GM18507 (cell line): ENCODE measurements around the gene SYCE1L.

Experiments
- DNase-seq: peaks from one replicate; pipeline ENCODE4 v3.0.0; 2011; ENCODE audit warnings: low read depth; ENCODE audit not compliant: insufficient read length; ENCODE audit errors: extremely low spot score
- FAIRE-seq: peaks from 2 replicates; lab custom pipeline; 2011; peaks lifted over from hg19 to GRCh38; lab: Jason Lieb, UNC

Gene SYCE1L

DNA sequence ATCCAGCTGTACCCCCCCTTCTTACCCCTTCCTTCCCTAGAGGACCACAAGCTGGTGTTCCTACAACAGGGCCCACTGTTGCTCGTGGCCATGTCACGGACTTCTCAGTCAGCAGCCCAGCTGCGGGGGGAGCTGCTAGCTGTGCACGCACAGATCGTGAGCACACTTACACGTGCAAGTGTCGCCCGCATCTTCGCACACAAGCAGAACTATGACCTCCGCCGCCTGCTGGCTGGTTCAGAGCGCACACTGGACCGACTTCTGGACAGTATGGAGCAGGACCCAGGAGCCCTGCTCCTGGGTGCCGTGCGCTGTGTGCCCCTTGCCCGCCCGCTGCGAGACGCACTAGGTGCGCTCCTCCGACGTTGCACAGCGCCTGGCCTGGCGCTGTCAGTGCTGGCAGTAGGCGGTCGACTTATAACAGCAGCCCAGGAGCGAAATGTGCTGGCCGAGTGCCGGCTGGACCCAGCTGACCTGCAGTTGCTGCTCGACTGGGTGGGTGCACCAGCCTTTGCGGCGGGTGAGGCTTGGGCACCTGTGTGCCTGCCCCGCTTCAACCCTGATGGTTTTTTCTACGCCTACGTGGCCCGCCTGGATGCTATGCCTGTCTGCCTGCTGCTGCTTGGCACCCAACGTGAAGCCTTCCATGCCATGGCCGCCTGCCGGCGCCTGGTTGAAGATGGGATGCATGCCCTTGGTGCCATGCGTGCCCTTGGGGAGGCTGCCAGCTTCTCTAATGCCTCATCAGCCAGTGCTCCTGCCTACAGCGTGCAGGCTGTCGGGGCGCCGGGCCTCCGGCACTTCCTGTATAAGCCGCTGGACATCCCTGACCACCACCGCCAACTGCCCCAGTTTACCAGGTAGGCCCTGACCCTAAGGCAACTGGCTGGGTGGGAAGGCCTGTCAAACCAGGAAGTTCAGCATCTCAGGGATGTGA lies 4.6 kb upstream of the SYCE1L start:
- FAIRE-seq (no peak), DNase-seq (no peak)

DNA sequence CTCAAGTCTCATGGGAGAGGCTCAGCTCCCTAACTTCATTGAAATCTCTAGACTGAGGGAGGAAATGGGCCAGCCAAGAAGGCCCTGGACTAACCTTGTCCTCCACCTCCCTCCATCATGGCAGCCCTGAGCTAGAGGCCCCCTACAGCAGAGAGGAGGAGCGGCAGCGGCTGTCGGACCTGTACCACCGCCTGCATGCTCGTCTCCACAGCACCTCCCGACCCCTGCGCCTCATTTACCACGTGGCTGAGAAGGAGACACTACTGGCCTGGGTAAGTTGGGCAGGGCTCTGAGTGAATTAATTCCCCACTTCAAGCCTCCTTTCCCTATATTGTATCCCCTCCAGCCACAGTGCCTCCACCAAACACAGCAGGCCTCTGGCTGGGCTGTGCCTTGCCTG lies 3.8 kb upstream of the SYCE1L start:
- FAIRE-seq (no peak), DNase-seq (no peak)

DNA sequence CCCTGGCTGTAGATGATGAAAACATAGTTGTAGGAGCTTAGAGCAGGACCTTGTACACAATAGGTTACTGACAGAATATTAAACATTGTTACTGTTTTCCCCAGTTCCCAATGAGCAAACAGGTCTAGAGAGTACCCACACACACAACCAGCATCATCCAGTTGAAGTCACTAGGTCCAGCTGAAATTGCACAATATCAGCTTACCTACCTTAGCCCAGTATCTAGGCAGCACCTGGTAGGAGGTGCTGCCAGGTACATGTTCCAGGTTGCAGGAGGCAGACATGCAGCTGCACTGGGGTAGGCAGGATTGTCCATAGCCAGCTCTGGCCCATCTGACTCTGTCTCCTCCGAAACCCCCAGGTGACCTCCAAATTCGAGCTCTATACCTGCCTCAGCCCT lies 1.5 kb upstream of the SYCE1L start:
- DNase-seq (no peak), FAIRE-seq (no peak)

DNA sequence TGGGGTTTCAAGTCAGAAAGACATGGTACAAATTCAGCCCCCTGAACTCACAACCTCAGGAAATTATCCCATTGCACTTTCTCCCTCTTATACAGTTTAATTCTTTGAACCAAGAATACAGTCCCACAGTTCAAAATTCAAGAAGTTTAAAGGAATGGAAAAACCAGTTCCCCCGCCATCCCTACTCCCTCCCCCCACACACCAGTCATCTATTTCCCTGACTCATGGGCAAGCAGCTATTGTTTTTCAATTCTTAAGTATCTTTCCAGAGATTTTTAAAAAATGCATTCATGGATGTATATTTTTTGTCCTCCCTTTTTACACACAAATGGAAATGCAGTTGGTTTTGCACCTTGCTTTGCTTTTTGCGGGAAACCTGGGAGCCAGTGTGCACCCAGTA lies 7.3 kb downstream of the SYCE1L start:
- no peak for FAIRE-seq
- DNase-seq: no peak

DNA sequence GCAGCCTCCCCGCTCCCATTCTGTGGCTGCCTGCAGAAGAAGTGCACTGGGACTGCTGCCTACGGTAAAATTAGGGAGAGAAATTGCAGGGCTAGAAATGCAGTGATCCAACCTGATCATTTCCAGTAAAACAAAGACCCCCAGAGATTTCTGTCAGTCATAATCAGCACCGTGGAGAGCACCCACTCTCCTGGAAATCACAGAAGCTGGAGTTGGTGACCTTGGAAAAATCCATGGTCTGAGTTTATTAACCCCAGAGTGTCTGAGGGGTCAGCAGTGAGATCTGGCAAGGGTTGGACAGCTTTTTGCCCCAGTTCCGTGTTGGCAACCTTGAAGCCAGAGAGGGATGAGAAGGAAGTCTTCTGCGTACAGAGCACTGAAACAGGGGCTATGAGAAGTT lies 7.8 kb downstream of the SYCE1L start:
- FAIRE-seq (no peak), DNase-seq (no peak)

DNA sequence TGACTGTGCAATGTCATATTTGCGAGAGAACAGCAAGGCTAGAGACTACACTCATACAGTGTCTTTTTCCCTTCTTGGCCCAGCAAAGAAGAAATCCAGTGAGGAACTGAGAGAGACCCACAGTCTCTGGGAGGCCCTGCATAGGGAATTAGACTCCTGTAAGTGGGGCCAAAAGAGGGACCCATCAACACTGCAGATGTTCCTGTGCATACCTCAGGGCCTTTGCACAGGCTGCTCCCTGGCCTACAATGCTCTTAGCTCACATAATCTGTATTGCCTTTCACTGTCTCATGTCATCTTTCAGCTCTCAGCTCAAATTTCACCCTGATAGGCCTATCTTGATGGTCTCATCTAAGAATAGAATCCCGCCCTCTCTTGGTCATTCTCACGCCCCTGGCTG lies 9.2 kb downstream of the SYCE1L start:
- DNase-seq (no peak), FAIRE-seq (no peak)

DNA sequence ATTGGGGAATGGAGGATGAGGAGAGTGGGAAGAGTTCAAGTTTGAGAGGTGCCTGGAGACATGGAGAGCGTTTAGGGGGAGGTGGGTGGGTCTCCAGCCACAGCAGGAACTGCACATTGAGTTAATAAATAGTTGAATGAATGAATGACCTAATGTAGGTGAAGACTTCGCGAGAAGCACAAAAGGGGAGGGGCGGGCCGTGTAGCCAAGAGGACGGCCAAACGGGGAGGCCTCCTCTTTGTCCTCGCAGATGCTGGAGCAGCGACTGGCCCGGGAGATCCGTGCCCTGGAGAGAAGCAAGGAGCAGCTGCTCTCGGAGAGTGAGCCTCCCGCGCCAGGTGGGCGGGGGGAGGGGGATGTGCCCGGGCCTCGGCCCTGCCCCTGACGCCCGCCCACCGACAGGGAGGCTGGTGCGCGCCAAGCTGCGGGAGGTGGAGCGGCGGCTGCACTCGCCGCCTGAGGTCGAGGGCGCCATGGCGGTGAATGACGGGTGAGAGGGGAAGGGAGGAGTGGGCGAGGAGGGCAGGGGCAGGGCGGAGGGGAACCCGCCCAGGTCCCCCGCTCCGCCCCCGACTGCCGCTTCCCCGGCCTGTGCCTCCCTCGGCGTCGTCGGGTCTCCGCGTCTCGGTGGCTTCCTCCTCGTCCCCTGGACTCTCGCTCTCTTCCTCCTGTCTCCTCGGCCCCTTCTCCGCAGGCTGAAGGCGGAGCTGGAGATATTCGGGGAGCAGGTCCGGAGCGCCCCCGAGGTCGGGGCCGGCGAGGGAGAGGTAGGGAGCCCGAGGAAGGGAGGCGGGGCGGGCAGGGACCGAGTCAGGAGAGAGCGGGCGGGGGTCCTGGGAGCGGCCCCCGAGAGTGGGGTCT lies 12.9 kb downstream of the SYCE1L start:
- FAIRE-seq (peak; percentile 47), DNase-seq (peak; percentile 54)

DNA sequence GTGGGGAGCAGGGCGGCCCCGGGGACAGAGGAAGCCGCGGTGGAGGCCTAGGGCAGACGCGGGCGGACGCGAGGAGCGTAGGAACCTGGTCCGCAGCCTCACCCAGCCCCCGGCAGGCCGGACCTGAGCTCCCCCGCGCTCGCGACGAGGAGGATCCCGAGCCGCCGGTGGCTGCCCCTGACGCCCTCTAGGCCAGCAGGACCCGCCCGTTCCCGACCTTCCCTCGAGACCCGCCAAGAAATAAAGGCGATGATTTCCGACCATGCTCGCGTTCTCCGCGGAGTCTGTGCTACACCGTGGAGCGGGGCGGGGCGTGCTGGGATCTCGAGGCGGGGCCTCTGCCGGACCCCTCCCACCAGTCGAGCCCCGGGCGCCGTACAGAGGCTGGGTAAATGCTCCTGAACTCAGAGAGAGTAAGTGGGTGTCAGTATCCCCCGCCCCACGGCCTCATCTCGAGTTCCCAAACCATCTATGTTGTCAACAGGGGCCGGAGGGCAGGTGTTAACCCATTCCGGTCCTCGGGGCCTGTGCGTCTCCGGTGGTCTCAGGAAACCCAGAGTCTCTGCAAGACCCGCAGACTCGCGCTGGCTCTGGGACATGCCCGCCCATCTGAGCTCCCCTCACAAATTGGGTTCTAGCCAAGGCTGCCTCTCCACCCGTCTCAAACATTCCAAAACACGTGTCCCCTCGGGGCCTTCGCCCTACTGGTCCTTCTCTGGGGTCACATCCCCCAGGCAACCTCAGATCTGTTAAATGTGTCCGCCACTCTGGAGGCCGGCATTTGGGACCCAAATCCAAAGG lies 13.7 kb downstream of the SYCE1L start:
- FAIRE-seq (peak; percentile 67), DNase-seq (peak; percentile 45)

DNA sequence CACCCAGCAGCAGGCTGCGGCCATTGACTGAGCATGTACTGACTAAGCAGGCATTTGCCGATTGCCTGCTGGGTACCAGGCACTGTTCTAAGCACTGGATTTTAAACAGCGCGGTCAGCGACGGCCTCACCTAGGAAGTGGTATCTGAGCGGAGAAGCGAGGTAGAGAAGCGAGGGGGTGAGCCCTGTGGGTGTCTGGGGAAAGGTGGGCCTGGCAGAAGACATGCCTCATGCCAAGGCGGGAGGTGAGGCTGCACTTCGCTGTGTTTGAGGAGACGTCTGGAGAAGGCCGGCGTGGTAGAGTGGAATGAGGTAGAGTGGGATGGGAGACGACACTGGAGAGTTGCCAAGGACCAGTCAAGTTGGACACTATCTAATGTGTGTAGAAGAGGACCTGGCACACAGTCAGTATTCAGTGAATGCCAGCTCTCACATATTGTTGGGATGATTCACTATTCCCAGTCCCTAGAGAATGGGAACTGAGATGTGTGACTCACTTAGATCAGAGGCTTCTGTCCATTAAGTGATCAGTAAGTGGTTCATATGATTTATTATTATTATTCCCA lies 14.4 kb downstream of the SYCE1L start:
- no peak for FAIRE-seq
- DNase-seq: no peak

DNA sequence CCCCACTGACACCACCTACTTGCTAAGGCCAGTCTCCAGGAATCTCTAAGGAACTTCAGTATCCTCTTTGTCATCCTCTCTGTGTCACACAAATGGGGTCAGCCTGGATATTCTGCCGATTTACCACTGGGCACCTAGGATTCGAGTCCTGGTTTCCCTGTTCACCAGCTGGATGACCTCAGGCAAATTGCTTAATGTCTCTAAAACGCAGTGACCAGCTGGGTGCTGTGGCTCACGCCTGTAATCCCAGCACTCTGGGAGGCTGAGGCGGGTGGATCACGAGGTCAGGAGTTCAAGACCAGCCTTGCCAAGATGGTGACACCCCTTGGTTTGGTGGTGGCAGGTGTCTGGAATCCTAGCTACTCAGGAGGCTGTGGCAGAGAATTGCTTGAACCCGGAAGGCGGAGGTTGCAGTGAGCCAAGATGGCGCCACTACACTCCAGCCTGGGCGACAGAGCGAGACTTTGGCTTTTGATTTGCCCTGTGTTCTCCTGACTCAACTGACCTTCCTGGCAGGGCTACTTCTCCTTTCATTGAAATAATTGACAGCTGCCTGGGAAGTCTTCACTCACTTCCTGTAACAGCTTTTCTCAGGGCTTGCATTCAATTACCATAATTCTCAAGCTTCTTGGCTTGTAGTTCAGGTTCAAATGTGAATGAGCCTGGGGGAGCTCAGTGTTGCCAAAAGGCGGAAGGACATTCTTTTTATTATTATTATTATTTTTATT lies 15.4 kb downstream of the SYCE1L start:
- no peak for FAIRE-seq
- DNase-seq: no peak

DNA sequence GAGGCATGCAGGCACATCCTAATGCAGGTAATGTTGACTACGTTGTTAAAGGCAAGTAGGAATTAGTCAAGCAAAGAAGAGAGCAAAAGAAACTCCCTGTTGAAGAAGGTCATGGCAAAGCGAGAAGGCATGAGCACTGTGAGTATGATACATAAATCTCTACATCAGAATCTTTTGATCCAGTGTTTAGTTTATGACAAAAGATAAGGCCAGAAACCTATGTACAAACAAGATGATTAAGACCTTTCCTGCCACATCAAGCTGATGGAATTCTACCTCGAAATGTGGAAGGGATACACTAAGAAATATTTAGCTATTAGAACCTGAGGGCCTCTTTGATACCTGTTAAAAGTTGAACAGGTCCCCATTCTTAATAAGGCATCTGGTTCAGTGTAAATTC lies 20.2 kb downstream of the SYCE1L start:
- no peak for FAIRE-seq

DNA sequence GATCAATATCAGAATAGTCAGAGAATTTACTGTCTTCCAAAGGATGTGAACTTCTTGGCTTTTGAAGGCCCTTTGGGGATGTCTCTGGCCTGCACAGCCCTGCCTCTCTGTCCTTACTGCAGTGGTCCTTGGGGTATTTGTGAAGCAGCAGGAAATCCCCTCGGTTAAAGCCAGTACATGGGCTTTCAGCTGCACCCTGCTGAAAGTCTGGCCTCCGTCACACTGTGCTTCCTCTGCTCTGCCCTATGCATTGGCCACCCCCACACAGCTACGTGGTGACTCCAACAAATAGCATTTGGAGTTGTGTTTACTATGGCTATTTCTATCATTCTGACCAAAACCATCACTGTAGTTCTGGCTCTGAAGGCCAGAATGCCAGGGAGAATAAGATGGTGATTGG lies 21.2 kb downstream of the SYCE1L start:
- DNase-seq (no peak), FAIRE-seq (no peak)

More for the DNA sequence above, 20.2 kb downstream of the SYCE1L start:
- DNase-seq: no peak

DNA sequence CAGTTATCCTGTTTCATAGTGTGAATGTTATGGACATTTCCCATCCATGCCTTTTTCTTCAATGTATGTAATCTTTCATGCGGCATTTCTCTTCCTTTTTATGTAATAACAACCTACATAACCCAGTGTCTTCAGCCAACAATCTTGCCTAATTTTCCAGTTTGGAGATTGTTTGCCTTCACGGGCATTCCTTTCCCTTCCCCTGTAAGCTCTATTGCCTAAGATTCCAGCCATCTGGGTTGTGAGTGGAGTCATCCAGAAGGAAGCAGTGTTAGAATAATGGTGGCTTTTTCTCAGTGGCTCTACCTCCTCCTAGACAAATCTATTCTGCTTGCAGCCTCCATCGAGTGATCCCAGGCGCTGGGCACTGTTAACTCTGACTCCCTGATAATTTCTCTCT lies 22.3 kb downstream of the SYCE1L start:
- FAIRE-seq: no peak
- no peak for DNase-seq

DNA sequence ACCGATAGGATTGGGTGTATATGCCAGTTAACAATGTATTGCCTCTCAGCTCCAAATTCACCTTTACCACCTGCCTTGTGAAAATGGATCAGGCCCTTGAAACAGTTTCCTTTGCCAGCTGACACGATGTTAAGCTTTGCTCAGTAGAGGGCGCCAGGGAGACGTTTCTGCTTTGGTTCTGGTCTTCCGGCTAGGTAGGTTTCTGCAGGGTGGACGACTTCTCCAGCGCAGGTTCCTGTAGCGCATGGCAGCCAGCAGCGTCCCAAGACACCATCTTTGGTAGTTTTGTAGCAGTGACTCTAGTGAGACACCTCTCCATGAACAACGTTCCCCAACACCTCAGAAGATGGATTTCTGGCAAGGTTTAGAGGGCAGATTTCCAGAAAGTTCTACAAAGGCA lies 24.0 kb downstream of the SYCE1L start:
- FAIRE-seq (no peak), DNase-seq (no peak)

DNA sequence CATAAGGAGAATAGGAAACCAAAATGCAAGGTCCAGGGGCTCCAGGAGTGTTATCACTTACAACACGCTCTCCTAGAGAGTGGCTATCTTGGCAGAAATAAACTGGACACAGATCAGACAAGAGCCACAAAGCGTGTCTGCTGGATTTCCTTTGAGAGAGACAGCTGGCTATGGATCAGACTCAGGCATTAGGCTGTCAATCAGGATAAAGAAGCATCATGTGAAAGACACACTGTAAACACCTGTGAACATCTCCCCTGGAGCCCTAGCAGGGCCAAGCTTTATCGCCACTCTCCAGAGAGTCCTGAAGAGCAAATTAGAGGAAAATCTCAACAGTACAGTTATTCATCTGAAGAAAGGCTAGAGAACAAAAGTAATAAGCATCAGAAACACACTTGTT lies 26.0 kb downstream of the SYCE1L start:
- no peak for DNase-seq
- FAIRE-seq: no peak

DNA sequence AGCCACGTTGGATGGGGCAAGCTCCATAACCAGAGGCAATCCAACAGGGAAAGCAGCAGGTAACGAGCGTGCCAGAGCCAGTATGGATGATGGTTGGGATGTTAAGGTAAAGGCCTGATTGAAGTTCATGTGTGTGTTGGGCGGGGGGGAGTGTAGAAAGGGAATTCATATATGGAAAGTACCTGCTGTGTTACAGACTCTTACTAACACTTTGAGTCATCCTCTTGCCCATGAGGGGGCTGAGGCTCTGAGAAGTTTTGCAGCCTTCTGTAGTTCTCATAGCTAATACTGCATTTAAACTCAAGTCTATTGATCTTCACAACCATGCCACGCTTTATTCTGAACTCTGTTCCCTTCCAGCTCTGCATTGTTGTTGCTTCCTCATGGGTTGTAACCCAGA lies 28.5 kb downstream of the SYCE1L start:
- DNase-seq (no peak), FAIRE-seq (no peak)

DNA sequence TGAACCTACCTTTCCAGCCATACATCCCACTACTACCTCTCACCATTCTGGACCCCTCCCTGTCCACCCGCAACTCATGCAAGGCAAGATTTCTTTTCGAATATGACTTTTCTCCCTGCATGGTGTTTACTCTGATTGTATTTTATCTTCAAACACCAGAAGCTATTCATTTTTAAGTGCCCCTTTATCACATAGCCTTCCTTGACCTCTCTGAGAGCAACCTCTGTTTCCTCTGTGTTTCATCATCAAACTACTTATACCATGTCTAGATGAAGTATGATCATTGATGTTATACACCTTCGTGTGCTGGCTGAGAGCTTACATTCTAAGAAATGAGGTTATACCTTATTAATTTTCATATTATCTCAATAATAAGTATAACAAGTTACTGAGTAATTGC lies 31.8 kb downstream of the SYCE1L start:
- FAIRE-seq: no peak
- DNase-seq: no peak

DNA sequence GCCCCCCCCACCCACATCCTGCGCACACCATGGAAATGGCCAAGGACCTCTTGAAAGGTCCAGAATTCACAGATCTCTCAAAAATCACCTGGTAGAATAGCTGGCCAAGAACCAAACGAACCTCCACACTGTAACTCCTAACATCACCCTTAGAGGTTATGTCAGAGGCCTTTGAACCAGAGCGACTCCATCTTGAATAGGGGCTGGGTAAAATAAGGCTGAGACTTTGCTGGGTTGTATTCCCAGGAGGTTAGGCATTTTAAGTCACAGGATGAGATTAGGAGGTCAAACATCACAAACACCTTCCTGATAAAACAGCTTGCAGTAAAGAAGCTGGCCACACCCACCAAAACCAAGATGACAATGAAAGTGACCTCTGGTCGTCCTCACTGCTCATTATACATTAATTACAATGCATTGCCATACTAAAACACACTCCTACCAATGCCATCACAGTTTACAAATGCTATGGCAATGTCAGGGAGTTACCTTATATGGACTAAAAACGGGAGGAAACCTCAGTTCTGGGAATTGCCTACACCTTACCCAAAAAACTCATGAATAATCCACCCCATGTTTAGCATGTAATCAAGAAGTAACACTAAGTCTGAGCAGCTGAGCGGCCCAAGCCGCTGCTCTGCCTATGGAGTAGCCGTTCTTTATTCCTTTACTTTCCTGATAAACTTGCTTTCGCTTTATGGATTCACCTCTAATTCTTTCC lies 34.8 kb downstream of the SYCE1L start:
- no peak for FAIRE-seq
- DNase-seq: no peak
